Peyer's patch (tissue), 4 donors: ENCODE results near the gene EEF1A2. TPM values are rescaled to one million over a fixed set of nuclear protein-coding genes. Genes with fewer than 3 reads are reported as not detected.

Experiments used
- DNase-seq, 3 donors: peaks; one replicate each; pipeline ENCODE4 v3.0.0-alpha.2; 2017 to 2019
- H3K27ac ChIP-seq, 4 donors: fragments of 200-600 bp; sonication (generic); one replicate each; pipeline ENCODE4 v1.5.1; 2016 to 2019
- H3K27me3 ChIP-seq, 2 donors: fragments of 200-600 bp; sonication (generic); one replicate each; pipeline ENCODE4 v1.5.1; 2019
- H3K36me3 ChIP-seq, 3 donors: fragments of 200-600 bp; sonication (generic); one replicate each; pipeline ENCODE4 v1.5.1; 2016 to 2019
- H3K4me1 ChIP-seq, 4 donors: fragments of 200-600 bp; sonication (generic); one replicate each; pipeline ENCODE4 v1.5.1; 2016 to 2019
- H3K4me3 ChIP-seq, 4 donors: fragments of 200-600 bp; sonication (generic); 1 replicate in 3 of 4; 2 replicates in 1 of 4; pipeline ENCODE4 v1.5.1; 2016 to 2019; ENCODE audit warnings: mild to moderate bottlenecking in 1 of 4
- H3K9me3 ChIP-seq, 4 donors: fragments of 200-600 bp; sonication (generic); one replicate each; pipeline ENCODE4 v1.5.1; 2016 to 2019; ENCODE audit warnings: mild to moderate bottlenecking in 1 of 4
- POLR2A ChIP-seq, 2 donors: fragments of 450-650 bp; IDR thresholded peaks; one replicate each; pipeline ENCODE4 v1.5.1; 2017; ENCODE audit warnings: antibody characterized with exemption in 2 of 2, mild to moderate bottlenecking in 2 of 2, moderate library complexity in 2 of 2
- total RNA-seq, 4 donors: library from RNA; depleted of rRNA; stranded (reverse); fragments of >200 nt; gene quantifications; one replicate each; pipeline ENCODE4 v1.1.0, GENCODE V29; 2016
- TF ChIP-seq, protein P1 (sequence below), 6 experiments: fragments of 450-650 bp in 4 of 6; fragments of 200-600 bp in 2 of 6; sonication (generic) in 1 of 6; IDR thresholded peaks; one replicate each; pipeline ENCODE4 v1.5.1; 2017 to 2019; ENCODE audit warnings: antibody characterized with exemption in 6 of 6, mild to moderate bottlenecking in 3 of 6, moderate library complexity in 1 of 6

Gene EEF1A2
- total RNA-seq, 4 donors from 2014 or later, result 0.67 to 3.3 (median 2.1) TPM

DNA sequence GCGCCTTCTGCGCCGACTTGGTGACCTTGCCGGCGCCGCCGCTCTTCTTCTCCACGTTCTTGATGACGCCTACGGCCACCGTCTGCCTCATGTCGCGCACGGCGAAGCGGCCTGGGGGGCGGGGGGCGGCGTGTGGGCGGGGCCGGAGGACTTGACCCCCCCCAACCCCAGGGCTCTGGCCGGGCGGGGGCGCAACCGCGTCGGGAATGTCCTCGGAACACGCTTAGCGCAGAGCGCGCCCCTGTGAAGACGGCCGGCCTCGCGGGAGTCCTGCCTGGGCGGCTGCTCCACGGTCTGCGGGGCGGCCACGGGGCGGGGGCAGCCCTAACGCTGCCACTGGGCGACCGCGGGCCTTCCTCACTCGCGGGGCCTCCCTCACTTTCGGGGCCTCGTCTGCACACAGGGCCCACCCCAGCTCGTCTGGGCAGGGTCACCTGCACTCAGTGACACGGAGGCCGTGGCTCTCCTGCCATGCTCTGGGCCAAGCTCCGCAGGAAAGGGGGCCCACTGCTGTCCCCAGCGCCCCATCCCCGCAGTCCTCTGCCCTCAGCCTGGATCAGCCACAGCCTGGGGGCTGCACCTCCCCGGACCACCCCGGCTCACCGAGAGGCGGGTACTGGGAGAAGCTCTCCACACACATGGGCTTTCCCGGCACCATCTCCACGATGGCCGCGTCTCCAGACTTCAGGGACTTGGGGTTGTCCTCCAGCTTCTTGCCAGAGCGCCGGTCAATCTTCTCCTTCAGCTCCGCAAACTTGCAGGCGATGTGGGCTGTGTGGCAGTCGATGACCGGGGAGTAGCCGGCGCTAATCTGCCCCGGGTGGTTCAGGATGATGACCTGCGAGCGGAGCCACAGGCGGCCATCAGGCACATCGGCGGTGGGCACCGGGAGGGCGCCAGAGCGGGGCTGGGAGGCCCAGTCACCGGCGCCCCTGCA lies 10.3 kb downstream of the EEF1A2 start:
- Histone ChIP-seq H3K9me3 (no peaks in the 10 kb centered on the region), H3K4me3 (no peak overlapping the region), H3K27ac (no peak overlapping the region), H3K4me1 (peaks cover 0 to 4% (median 0%) of the 10 kb centered on the region in 4 donors), H3K36me3 (no peaks in the 10 kb centered on the region), H3K27me3 (peaks cover 0 to 12% of the 10 kb centered on the region in 2 donors)
- no peak for TF ChIP-seq POLR2A (IDR thresholded peaks at IDR 0.05)
- TF ChIP-seq, protein P1, sequence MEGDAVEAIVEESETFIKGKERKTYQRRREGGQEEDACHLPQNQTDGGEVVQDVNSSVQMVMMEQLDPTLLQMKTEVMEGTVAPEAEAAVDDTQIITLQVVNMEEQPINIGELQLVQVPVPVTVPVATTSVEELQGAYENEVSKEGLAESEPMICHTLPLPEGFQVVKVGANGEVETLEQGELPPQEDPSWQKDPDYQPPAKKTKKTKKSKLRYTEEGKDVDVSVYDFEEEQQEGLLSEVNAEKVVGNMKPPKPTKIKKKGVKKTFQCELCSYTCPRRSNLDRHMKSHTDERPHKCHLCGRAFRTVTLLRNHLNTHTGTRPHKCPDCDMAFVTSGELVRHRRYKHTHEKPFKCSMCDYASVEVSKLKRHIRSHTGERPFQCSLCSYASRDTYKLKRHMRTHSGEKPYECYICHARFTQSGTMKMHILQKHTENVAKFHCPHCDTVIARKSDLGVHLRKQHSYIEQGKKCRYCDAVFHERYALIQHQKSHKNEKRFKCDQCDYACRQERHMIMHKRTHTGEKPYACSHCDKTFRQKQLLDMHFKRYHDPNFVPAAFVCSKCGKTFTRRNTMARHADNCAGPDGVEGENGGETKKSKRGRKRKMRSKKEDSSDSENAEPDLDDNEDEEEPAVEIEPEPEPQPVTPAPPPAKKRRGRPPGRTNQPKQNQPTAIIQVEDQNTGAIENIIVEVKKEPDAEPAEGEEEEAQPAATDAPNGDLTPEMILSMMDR (IDR thresholded peaks at IDR 0.05), result no peak
- no peak for DNase-seq

DNA sequence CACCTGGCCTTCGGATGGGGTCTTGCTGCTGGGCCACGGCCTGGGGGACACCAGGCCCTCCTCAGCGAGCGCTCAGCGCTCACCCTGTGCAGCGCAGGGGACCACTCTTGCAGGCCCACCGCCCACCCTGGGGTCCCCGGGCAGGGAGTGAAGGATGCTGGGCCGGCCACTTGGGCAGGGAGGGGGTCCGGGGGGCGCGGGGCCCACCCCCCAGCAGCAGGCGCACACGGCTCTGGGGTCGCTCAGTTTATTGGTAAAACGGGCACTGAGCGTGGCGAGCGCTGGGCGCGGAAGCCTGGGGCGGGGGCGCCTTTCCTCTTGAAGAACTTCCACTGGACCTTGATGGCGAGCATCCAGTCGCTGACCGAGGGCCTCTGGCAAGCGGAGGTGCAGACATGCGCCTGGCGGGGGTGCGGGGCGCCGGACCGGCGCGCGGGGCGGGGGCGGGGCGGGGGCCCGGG lies 11.1 kb downstream of the EEF1A2 start:
- H3K36me3 ChIP-seq, result no peaks in the 10 kb centered on the region
- TF ChIP-seq, protein P1 (IDR thresholded peaks at IDR 0.05), result no peak
- TF ChIP-seq POLR2A (IDR thresholded peaks at IDR 0.05), result no peak
- DNase-seq, result no peak
- no peaks in the 10 kb centered on the region for H3K9me3 ChIP-seq
- no peak overlapping the region for H3K27ac ChIP-seq
- peaks cover 0 to 12% of the 10 kb centered on the region in 2 donors for H3K27me3 ChIP-seq
- H3K4me3 ChIP-seq, result no peak overlapping the region
- peaks cover 0 to 4% (median 0%) of the 10 kb centered on the region in 4 donors for H3K4me1 ChIP-seq

DNA sequence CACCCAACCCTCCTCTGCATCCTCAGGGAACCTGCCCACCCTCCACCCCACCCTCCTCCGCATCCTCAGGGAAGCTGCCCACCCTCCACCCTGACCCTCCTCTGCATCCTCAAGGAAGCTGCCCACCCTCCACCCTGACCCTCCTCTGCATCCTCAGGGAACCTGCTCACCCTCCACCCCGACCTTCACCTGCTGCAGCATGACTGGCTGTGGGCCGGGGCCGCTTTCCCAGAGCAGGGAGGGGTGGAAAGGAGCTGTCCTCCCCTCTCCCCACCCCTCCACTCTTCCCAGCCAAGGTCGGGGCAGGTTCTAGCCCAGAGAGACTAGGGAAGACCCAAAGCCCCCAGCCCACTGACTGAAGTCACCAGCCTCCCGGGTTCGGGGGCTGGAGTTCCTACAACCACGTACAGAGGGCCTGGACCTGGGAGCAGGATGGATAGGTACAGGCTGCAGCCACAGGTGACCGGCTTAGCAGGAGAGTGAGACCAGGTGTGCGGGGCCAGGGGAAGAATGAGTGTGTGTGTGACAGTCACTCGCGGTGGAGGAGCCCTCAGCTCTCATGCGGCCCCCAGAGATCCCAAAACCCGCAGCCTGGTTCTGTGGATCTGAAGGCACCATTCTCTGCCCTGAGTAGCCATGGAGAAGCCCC lies 11.6 kb downstream of the EEF1A2 start:
- TF ChIP-seq POLR2A (IDR thresholded peaks at IDR 0.05), result no peak
- TF ChIP-seq, protein P1 (IDR thresholded peaks at IDR 0.05), result no peak
- Histone ChIP-seq H3K36me3 (no peaks in the 10 kb centered on the region), H3K9me3 (no peaks in the 10 kb centered on the region), H3K4me1 (peaks cover 0 to 4% (median 0%) of the 10 kb centered on the region in 4 donors), H3K27me3 (peaks cover 0 to 12% of the 10 kb centered on the region in 2 donors), H3K4me3 (no peak overlapping the region), H3K27ac (no peak overlapping the region)
- DNase-seq, result no peak

DNA sequence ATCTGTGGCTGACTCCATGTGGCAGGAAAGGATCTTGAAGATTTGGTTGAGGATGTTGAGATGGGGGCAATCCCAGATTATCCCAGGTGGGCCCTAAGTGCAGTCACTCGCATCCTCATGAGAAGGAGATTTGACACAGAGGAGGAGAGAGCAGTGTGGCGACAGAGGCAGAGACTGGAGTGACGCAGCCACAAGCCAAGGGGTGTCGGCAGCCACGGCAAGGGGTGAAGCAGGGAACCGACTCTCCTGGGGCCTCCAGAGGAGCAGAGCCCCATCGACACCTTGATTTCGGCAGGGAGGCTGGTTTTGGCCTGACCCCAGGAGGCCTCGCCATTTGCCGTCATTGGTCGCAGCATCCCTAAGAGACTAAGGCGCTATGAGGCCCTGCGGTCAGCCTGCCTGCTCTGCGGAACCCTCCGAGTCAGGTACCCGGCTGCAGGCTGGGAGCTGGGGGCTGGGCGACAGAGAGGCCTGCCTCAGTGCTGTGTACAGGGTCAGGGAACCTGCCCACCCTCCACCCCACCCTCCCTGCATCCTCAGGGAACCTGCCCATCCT lies 12.5 kb downstream of the EEF1A2 start:
- H3K36me3 ChIP-seq, result no peaks in the 10 kb centered on the region
- no peak for TF ChIP-seq POLR2A (IDR thresholded peaks at IDR 0.05)
- TF ChIP-seq, protein P1 (IDR thresholded peaks at IDR 0.05), result no peak
- H3K27ac ChIP-seq, result no peak overlapping the region
- no peak for DNase-seq
- peaks cover 0 to 12% of the 10 kb centered on the region in 2 donors for H3K27me3 ChIP-seq
- H3K9me3 ChIP-seq, result no peaks in the 10 kb centered on the region
- H3K4me1 ChIP-seq, result peaks cover 0 to 4% (median 0%) of the 10 kb centered on the region in 4 donors
- no peak overlapping the region for H3K4me3 ChIP-seq

DNA sequence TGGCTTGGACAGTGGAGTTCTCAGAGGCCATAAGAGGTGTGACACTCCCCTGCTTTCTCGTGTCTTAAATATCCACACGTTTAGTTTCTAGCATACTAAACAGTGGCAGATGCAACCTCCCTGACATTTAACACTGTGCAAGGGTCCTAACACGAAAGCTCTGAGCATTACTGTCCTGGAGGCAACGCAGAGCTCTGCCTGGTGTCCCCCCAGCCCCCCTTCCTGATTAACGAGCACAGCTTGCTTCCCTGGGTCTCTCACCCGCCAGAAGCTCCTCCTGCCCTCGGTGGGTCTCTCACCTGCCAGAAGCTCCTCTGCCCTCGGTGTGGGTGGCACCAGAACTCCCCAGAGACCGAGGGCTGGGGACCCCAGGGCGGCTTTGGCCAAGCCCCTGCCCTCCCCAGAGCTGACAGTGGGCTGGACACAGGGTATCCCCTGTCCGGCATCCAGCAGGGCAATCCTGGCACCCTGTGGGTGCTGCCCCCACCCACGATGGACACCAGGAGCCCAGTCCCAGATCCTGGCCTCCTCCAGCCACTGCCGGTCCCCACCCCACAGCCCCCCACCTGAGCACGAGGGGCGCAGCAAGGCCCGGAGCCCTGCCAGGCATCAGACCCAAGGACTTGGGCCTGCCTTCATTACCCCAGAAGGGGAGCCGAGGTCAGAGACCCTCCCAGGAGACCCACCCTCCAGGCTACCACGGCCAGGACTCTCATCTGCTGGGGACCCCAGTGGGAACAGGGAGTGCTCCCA lies 14.1 kb downstream of the EEF1A2 start:
- TF ChIP-seq, protein P1 (IDR thresholded peaks at IDR 0.05), result no peak
- TF ChIP-seq POLR2A (IDR thresholded peaks at IDR 0.05), result no peak
- Histone ChIP-seq H3K4me3 (no peak overlapping the region), H3K36me3 (no peaks in the 10 kb centered on the region), H3K27me3 (peaks cover 0 to 12% of the 10 kb centered on the region in 2 donors), H3K9me3 (no peaks in the 10 kb centered on the region), H3K4me1 (peaks cover 0 to 4% (median 0%) of the 10 kb centered on the region in 4 donors), H3K27ac (no peak overlapping the region)
- DNase-seq, result no peak
